Measurements from ENCODE around the gene BRCC3.
"Not testable (repeated sequence)": the region's sequence is repeated elsewhere in the genome, so short reads cannot be mapped to it uniquely, and the experiment has no call there.

- not testable (repeated sequence) for TF ChIP-seq POLR2AphosphoS5, EP300, POLR2A (IDR thresholded peaks at IDR 0.05)
- TF ChIP-seq, protein P1, sequence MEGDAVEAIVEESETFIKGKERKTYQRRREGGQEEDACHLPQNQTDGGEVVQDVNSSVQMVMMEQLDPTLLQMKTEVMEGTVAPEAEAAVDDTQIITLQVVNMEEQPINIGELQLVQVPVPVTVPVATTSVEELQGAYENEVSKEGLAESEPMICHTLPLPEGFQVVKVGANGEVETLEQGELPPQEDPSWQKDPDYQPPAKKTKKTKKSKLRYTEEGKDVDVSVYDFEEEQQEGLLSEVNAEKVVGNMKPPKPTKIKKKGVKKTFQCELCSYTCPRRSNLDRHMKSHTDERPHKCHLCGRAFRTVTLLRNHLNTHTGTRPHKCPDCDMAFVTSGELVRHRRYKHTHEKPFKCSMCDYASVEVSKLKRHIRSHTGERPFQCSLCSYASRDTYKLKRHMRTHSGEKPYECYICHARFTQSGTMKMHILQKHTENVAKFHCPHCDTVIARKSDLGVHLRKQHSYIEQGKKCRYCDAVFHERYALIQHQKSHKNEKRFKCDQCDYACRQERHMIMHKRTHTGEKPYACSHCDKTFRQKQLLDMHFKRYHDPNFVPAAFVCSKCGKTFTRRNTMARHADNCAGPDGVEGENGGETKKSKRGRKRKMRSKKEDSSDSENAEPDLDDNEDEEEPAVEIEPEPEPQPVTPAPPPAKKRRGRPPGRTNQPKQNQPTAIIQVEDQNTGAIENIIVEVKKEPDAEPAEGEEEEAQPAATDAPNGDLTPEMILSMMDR (IDR thresholded peaks at IDR 0.05) = not testable (repeated sequence)
Measured at GRCh38 chrX:155148166-155148565, 76.9 kb downstream of the BRCC3 start.

Data from suprapubic skin (tissue), 4 donors.